ENCODE measurements around the gene OTOR. TPM values are rescaled to one million over a fixed set of nuclear protein-coding genes. Genes with fewer than 3 reads are reported as not detected.

The OTOR gene
- total RNA-seq, 2 experiments from 2014 or later, result not detected

GRCh38 chr20:16714751-16715150, 33.4 kb upstream of the OTOR start:
- no peak overlapping the region for H3K27ac ChIP-seq (ENCODE audit: low read depth, low read length, poor library complexity, severe bottlenecking)
- H3K9me3 ChIP-seq (ENCODE audit: low read length), result no peaks in the 10 kb centered on the region
- no peak overlapping the region for H3K4me3 ChIP-seq (ENCODE audit: low read depth, low read length, poor library complexity, severe bottlenecking)
- H3K9me2 ChIP-seq (ENCODE audit: insufficient read depth, low read length), result no peaks in the 10 kb centered on the region
- ChIA-PET CTCF (ENCODE audit: unreplicated experiment) (no interaction called here), POLR2A (interaction anchor here (0.6 to 10.9 kb wide), 3 partner anchors 9 to 845 kb away, joined by 3 to 82 read pairs (median 5); partner anchors contain the start of gene SNRPB2)
- H3K4me2 ChIP-seq (ENCODE audit: low read length), result no peak overlapping the region
- H3K79me2 ChIP-seq (ENCODE audit: insufficient read depth, low read depth, low read length), result no peaks in the 10 kb centered on the region
- no peak for DNase-seq (ENCODE audit: low spot score)
- intact Hi-C loops (cut with micrococcal nuclease; ENCODE audit: unreplicated experiment), result loop anchor here (5.0 kb wide), 1 partner anchor 142 kb away; the partner anchor contains the start of gene KIF16B
- H3K36me3 ChIP-seq (ENCODE audit: insufficient read depth, low read length), result no peaks in the 10 kb centered on the region
- no peak overlapping the region for H2AFZ ChIP-seq (ENCODE audit: low read length)
- no TSS peak for BruUV-seq (replicated peaks)
- TF ChIP-seq EZH2phosphoT487 (IDR thresholded peaks at IDR 0.05; ENCODE audit: borderline replicate concordance, low read depth, low read length) (no peak), CTCF (conservative IDR thresholded peaks at IDR 0.05; ENCODE audit: low read length) (no peak)
- peaks cover 22% of the 10 kb centered on the region for H3K4me1 ChIP-seq (ENCODE audit: insufficient read depth, low read length, poor library complexity, severe bottlenecking)
- no peaks in the 10 kb centered on the region for H4K20me1 ChIP-seq (ENCODE audit: insufficient read depth, low read length)

- Histone ChIP-seq H3K4me3 (ENCODE audit: low read depth, low read length, poor library complexity, severe bottlenecking) (no peak overlapping the region), H3K4me1 (ENCODE audit: insufficient read depth, low read length, poor library complexity, severe bottlenecking) (no peaks in the 10 kb centered on the region), H4K20me1 (ENCODE audit: insufficient read depth, low read length) (no peaks in the 10 kb centered on the region), H3K79me2 (ENCODE audit: insufficient read depth, low read depth, low read length) (no peaks in the 10 kb centered on the region), H3K27ac (ENCODE audit: low read depth, low read length, poor library complexity, severe bottlenecking) (no peak overlapping the region), H3K9me3 (ENCODE audit: low read length) (no peaks in the 10 kb centered on the region), H3K36me3 (ENCODE audit: insufficient read depth, low read length) (no peaks in the 10 kb centered on the region), H3K4me2 (ENCODE audit: low read length) (no peak overlapping the region), H3K9me2 (ENCODE audit: insufficient read depth, low read length) (no peaks in the 10 kb centered on the region), H2AFZ (ENCODE audit: low read length) (no peak overlapping the region)
- intact Hi-C loops (cut with micrococcal nuclease; ENCODE audit: unreplicated experiment), result no loop called here
- POLR2A ChIA-PET, result interaction anchor here (0.6 to 1.2 kb wide), 3 partner anchors 10 to 1129 kb away, joined by 3 to 6 read pairs (median 4); no protein-coding TSS in a partner anchor
- no peak for DNase-seq (ENCODE audit: low spot score)
- TF ChIP-seq EZH2phosphoT487 (IDR thresholded peaks at IDR 0.05; ENCODE audit: borderline replicate concordance, low read depth, low read length) (no peak), CTCF (conservative IDR thresholded peaks at IDR 0.05; ENCODE audit: low read length) (no peak)
- no TSS peak for BruUV-seq (replicated peaks)
- CTCF ChIA-PET (ENCODE audit: unreplicated experiment), result no interaction called here
These were observed 28.7 kb upstream of the OTOR start for GRCh38 chr20:16719421-16719820.

- H3K27ac ChIP-seq (ENCODE audit: low read depth, low read length, poor library complexity, severe bottlenecking), result no peak overlapping the region
- ChIA-PET CTCF (ENCODE audit: unreplicated experiment) (no interaction called here), POLR2A (interaction anchor here (0.6 to 4.2 kb wide), 5 partner anchors 18 to 690 kb away, joined by 3 to 82 read pairs (median 3); partner anchors contain the start of gene OTOR)
- H3K4me2 ChIP-seq (ENCODE audit: low read length), result peak overlapping the region; percentile 54; the same call in 1 of the 2 replicates
- H3K9me2 ChIP-seq (ENCODE audit: insufficient read depth, low read length), result no peaks in the 10 kb centered on the region
- H3K4me1 ChIP-seq (ENCODE audit: insufficient read depth, low read length, poor library complexity, severe bottlenecking), result peaks cover 16% of the 10 kb centered on the region
- peaks cover 10% of the 10 kb centered on the region; the same call in 1 of the 2 replicates for H3K9me3 ChIP-seq (ENCODE audit: low read length)
- H3K79me2 ChIP-seq (ENCODE audit: insufficient read depth, low read depth, low read length), result peaks cover 39% of the 10 kb centered on the region
- peaks cover 33% of the 10 kb centered on the region for H3K36me3 ChIP-seq (ENCODE audit: insufficient read depth, low read length)
- BruUV-seq (replicated peaks), result no TSS peak
- H2AFZ ChIP-seq (ENCODE audit: low read length), result peak overlapping the region; percentile 99
- intact Hi-C loops (cut with micrococcal nuclease; ENCODE audit: unreplicated experiment), result loop anchor here (2.0 kb wide), 1 partner anchor 16 kb away; no protein-coding TSS in a partner anchor
- no peak for TF ChIP-seq CTCF (conservative IDR thresholded peaks at IDR 0.05; ENCODE audit: low read length)
- peaks cover 11% of the 10 kb centered on the region; the same call in 1 of the 2 replicates for H4K20me1 ChIP-seq (ENCODE audit: insufficient read depth, low read length)
- H3K4me3 ChIP-seq (ENCODE audit: low read depth, low read length, poor library complexity, severe bottlenecking), result peak overlapping the region; percentile 95
- no peak for DNase-seq (ENCODE audit: low spot score)
These were observed 19.1 kb upstream of the OTOR start for GRCh38 chr20:16729080-16729479.

All from OCI-LY7 (cell line).